Pancreas (tissue), 10 donors: Measurements from ENCODE around the gene OTOA. TPM values are rescaled to one million over a fixed set of nuclear protein-coding genes. Genes with fewer than 3 reads are reported as not detected.
A peak's percentile ranks its signal among the peaks of the same experiment; 100 is the strongest.

Source experiments
- ATAC-seq, 4 donors: fragments of 200-7000 bp; cut with Tn5 transposase; one replicate each; pipeline versions ENCODE4 v1.8.0 to v1.9.1; 2020; ENCODE audit warnings: mild to moderate bottlenecking in 4 of 4, moderate library complexity in 4 of 4
- DNase-seq, 6 donors: peaks; one replicate each; pipeline ENCODE4 v3.0.0-alpha.2; 2020
- FAIRE-seq: peaks from 2 replicates; lab custom pipeline; 2012; peaks lifted over from hg19 to GRCh38; lab: Jason Lieb, UNC
- H3K27ac ChIP-seq, 4 donors: fragments of 200-600 bp; sonication (generic); 1 replicate in 3 of 4; 2 replicates in 1 of 4; pipeline versions ENCODE4 v1.5.0 to v1.8.0; 2020
- H3K27me3 ChIP-seq, 4 donors: fragments of 200-600 bp; one replicate each; pipeline ENCODE4 v1.8.0; 2021
- H3K36me3 ChIP-seq, 3 donors: fragments of 200-600 bp; sonication (generic) in 1 of 3; one replicate each; pipeline versions ENCODE4 v1.5.0 to v1.8.0; 2020 to 2021
- H3K4me1 ChIP-seq, 3 donors: fragments of 200-600 bp; one replicate each; pipeline ENCODE4 v1.8.0; 2021
- H3K4me3 ChIP-seq, 4 donors: fragments of 200-600 bp; sonication (generic) in 2 of 4; one replicate each; pipeline versions ENCODE4 v1.5.0 to v1.8.0; 2020 to 2021
- H3K9me3 ChIP-seq, 4 donors: fragments of 200-600 bp; one replicate each; pipeline ENCODE4 v1.8.0; 2021
- WGBS, 2 donors: extraction: QIAGEN DNeasy Blood & Tissue Kit; methylation state at CpG; one replicate each; pipeline ENCODE4 v1.1.7; 2013; 5-methylcytosine and 5-hydroxymethylcytosine counted together
- intact Hi-C, 3 donors: fragments of 100-400 bp; cut with DNase I; formaldehyde crosslinking; loops; one replicate each; pipeline versions ENCODE4 v1.11.1 to v1.14.2; 2022
- polyA plus RNA-seq, 2 donors: library from polyadenylated mRNA; stranded (reverse); fragments of 200-250 nt; gene quantifications; one replicate each; pipeline ENCODE4 v1.2.3, GENCODE V29; 2013
- total RNA-seq, 6 donors: library from RNA; stranded (reverse); fragmentation: NEBNext Ultra II Directional in 4 of 6; extraction: Animal tissue kit (Norgen Biotek cat#: 25700) in 4 of 6; gene quantifications; one replicate each; pipeline versions ENCODE4 v1.2.1 to v1.2.4, GENCODE V29; 2021 to 2023
- TF ChIP-seq, protein P1 (sequence below), 4 donors: fragments of 200-600 bp; sonication (generic) in 3 of 4; IDR thresholded peaks; one replicate each; pipeline versions ENCODE4 v1.5.0 to v1.8.0; 2021; ENCODE audit warnings: antibody characterized with exemption in 4 of 4
- donor health status: healthy with polysubstance abuse.
- donor health status: DM: no; HTN: no; CAD: no; lungs with moderate emphysema.
- donor health status: DM: no; HTN: no; CAD: no.
- donor health status: control.
- donor health status: control.
- donor health status: Bipolar disorder and iron deficiency.
- donor health status: DM: yes; HTN: yes; CAD: no.
- donor health status: DM: no; HTN: no; CAD: no.
- donor health status: DM: no; HTN: no; CAD: no.
- donor health status: DM: yes; HTN: yes; CAD: no.

Gene OTOA
- total and polyA plus RNA-seq, 8 donors: 0.04 to 0.50 (median 0.12) TPM; not detected in 4

DNA sequence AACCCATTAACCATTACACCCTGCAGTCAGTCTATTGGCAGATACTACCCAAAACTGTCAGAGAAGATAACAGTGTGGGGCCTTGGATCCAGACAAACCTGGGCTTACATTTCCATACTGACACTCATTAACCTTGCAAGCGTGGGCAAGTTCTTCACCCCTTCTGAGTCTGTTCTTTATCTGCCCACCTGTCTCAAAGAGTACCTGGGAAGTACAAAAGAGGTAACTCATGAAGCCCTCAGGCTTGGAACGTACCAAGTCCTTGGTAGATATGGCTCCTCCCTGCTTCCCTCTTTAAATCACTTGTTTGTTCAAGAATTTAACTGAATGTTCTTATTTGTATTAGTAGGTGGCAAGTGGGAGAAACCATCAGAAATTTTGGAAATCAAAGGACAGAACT lies 8.9 kb upstream of the OTOA start:
- TF ChIP-seq, protein P1, sequence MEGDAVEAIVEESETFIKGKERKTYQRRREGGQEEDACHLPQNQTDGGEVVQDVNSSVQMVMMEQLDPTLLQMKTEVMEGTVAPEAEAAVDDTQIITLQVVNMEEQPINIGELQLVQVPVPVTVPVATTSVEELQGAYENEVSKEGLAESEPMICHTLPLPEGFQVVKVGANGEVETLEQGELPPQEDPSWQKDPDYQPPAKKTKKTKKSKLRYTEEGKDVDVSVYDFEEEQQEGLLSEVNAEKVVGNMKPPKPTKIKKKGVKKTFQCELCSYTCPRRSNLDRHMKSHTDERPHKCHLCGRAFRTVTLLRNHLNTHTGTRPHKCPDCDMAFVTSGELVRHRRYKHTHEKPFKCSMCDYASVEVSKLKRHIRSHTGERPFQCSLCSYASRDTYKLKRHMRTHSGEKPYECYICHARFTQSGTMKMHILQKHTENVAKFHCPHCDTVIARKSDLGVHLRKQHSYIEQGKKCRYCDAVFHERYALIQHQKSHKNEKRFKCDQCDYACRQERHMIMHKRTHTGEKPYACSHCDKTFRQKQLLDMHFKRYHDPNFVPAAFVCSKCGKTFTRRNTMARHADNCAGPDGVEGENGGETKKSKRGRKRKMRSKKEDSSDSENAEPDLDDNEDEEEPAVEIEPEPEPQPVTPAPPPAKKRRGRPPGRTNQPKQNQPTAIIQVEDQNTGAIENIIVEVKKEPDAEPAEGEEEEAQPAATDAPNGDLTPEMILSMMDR (IDR thresholded peaks at IDR 0.05): no peak
- H3K4me3 ChIP-seq: no peak overlapping the region
- H3K36me3 ChIP-seq: no peaks in the 10 kb centered on the region
- WGBS, 2 donors: 27 to 29% methylated on average over 2 of the region's 2 CpGs
- H3K9me3 ChIP-seq: no peaks in the 10 kb centered on the region
- no peak for FAIRE-seq
- H3K4me1 ChIP-seq: peaks cover 0 to 12% (median 0%) of the 10 kb centered on the region in 3 donors
- intact Hi-C loops: loop anchor here in 1 of 3 donors (5.0 kb wide), 1 partner anchor 47 kb away; no protein-coding TSS in a partner anchor
- no peak for ATAC-seq
- DNase-seq: no peak
- H3K27ac ChIP-seq: no peak overlapping the region
- no peaks in the 10 kb centered on the region for H3K27me3 ChIP-seq

DNA sequence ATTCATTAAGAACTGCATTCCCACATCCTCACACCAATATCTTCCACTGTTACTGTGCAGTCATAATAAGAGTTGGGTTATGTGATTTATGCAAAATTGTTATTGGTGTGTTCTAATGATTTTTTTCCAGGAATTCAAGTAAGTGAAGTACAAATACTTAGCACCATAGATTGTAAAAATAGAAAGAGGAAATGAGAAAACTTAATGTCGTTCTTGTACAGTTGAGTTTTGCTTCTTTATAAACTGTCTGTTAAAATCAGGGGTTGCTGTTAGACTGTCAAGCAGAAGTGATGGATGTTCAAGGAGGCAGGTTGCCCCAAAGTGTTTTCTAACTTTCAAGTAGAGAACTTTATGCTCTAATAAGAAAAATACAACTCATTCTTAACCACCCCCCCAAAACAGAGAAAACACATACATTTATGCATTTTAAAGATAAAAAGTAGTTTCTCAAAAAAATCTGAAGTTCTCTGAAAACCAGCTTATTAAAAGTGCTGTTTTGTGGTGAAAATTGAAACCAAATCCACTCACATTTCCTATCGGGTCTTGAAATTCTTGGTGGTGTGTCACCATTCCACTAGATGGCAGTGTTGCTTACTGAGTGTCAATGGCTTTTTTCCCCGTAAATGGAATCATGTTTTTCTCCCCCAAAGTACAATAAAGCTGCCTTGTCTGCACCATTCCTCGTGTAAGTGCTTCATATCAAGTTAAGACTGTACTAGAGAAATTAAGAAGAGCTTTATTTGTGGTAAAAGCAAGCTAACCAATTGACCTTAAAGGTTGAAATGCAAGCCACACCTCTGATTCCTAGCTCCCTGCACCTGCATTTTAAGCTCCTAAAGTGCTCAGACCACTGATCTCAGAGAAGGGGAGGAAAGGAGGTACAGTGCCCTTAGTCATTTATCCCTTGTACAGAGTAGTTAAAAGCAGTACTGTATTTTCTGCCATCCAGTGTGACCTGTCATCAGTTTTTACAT lies 6.7 kb upstream of the OTOA start:
- Histone ChIP-seq H3K4me1 (peaks cover 0 to 12% (median 0%) of the 10 kb centered on the region in 3 donors), H3K4me3 (no peak overlapping the region), H3K36me3 (no peaks in the 10 kb centered on the region), H3K27me3 (no peaks in the 10 kb centered on the region), H3K27ac (no peak overlapping the region), H3K9me3 (no peaks in the 10 kb centered on the region)
- ATAC-seq: peak in 3 of 4 donors; percentile 59 to 65 (median 61)
- FAIRE-seq: peak; percentile 41
- WGBS, 2 donors: 16 to 17% methylated on average over 4 of the region's 4 CpGs
- no peak for DNase-seq
- intact Hi-C loops: loop anchor here in 1 of 3 donors (5.0 kb wide), 1 partner anchor 45 kb away; no protein-coding TSS in a partner anchor
- TF ChIP-seq, protein P1 (IDR thresholded peaks at IDR 0.05): peak; percentile 68 to 85 (median 80)

DNA sequence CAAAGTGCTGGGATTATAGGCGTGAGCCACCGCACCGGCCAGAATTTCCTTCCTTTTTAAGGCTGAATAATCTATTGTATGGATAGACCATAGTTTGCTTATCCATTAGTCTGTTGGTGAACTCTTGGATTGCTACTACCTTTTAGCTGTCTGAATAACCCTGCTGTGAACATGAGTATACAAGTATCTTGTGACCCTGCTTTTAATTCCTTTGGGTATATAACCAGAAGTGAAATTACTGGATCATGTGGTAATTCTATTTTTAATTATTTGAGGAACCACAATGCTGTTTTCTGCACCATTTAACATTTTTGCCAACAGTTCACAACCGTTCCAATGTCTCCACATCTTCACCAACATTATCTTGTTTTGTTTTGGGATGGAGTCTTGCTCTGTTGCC lies 4.6 kb upstream of the OTOA start:
- FAIRE-seq (no peak), DNase-seq (no peak), ATAC-seq (peak in 1 of 4 donors; percentile 63)
- Histone ChIP-seq H3K36me3 (no peaks in the 10 kb centered on the region), H3K4me3 (no peak overlapping the region), H3K4me1 (peaks cover 0 to 12% (median 0%) of the 10 kb centered on the region in 3 donors), H3K27ac (no peak overlapping the region), H3K9me3 (no peaks in the 10 kb centered on the region), H3K27me3 (no peaks in the 10 kb centered on the region)
- TF ChIP-seq, protein P1 (IDR thresholded peaks at IDR 0.05): no peak
- intact Hi-C loops: loop anchor here in 1 of 3 donors (5.0 kb wide), 1 partner anchor 43 kb away; no protein-coding TSS in a partner anchor
- WGBS, 2 donors: 90 to 95% methylated on average over 4 of the region's 4 CpGs

DNA sequence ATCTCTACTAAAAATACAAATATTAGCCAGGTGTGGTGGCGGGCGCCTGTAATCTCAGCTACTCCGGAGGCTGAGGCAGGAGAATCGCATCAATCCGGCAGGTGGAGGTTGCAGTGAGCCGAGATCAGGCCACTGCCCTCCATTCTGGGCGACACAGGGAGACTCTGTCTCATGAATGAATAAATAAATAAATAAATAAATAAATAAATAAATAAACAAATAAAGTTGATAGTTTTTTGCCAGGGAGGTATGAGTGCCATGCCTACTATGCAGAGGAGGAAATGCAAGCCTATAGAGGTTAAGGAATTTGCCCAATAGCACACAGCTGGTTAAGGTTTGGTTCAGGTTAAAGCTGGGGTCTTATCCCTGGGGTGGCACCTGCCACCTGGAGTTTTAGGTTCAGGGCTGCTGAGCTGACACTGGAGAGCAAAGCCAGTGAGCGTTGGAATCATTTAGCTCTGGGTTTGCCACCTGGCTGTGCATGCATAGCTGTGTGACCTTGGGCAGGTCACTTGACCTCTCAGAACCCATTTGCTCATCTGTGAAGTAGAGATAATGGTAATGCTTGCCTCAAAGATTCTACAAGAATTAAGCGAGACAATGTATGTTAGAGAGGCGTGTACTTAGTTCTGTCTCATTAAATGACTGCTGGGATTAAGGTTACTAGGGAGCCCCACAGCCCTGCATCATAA lies 1.2 kb downstream of the OTOA start:
- Histone ChIP-seq H3K27me3 (peaks cover 0 to 2% (median 0%) of the 10 kb centered on the region in 4 donors), H3K4me1 (no peaks in the 10 kb centered on the region), H3K9me3 (no peaks in the 10 kb centered on the region), H3K4me3 (no peak overlapping the region), H3K27ac (no peak overlapping the region), H3K36me3 (no peaks in the 10 kb centered on the region)
- DNase-seq (no peak), ATAC-seq (no peak), FAIRE-seq (no peak)
- intact Hi-C loops: no loop called here
- TF ChIP-seq, protein P1 (IDR thresholded peaks at IDR 0.05): no peak
- WGBS, 2 donors: 90 to 94% methylated on average over 10 of the region's 10 CpGs
